Keratinocyte (primary cell): ENCODE data around the gene NAALADL2. TPM values are rescaled to one million over a fixed set of nuclear protein-coding genes. Genes with fewer than 3 reads are reported as not detected.

ENCODE experiments used
- DNase-seq: peaks from one replicate; pipeline ENCODE4 v3.0.0-alpha.2; 2011; ENCODE audit warnings: low read depth, missing footprints, low spot score
- FAIRE-seq: peaks from 2 replicates; lab custom pipeline; 2011; peaks lifted over from hg19 to GRCh38; lab: Jason Lieb, UNC
- H2AFZ ChIP-seq: 2 replicates; pipeline ENCODE4 v1.6.0; 2012; ENCODE audit warnings: low read length, control low read depth, inconsistent platforms; ENCODE audit not compliant: control insufficient read depth
- H3K27ac ChIP-seq: 2 replicates; pipeline ENCODE4 v1.5.1; 2011; ENCODE audit warnings: low read length; ENCODE audit not compliant: control insufficient read depth, insufficient read depth
- H3K27me3 ChIP-seq: 3 replicates; pipeline ENCODE4 v1.6.0; 2011; ENCODE audit warnings: low read length; ENCODE audit not compliant: control insufficient read depth, insufficient read depth; ENCODE audit errors: extremely low read depth
- H3K36me3 ChIP-seq, 2 experiments: 2 replicates in 1 of 2; 3 replicates in 1 of 2; pipeline ENCODE4 v1.5.1; 2011; ENCODE audit warnings: low read length in 2 of 2, mild to moderate bottlenecking in 1 of 2; ENCODE audit not compliant: control insufficient read depth in 2 of 2, insufficient read depth in 2 of 2; ENCODE audit errors: extremely low read depth in 1 of 2
- H3K4me1 ChIP-seq: 3 replicates; pipeline ENCODE4 v1.5.1; 2011; ENCODE audit warnings: low read length; ENCODE audit not compliant: control insufficient read depth, insufficient read depth; ENCODE audit errors: extremely low read depth
- H3K4me2 ChIP-seq: 3 replicates; pipeline ENCODE4 v1.6.0; 2011; ENCODE audit warnings: low read depth, low read length; ENCODE audit not compliant: control insufficient read depth, insufficient read depth; ENCODE audit errors: extremely low read depth
- H3K4me3 ChIP-seq, 3 experiments: fragments of 200-600 bp in 1 of 3; sonication (generic) in 1 of 3; 2 replicates in 2 of 3; 3 replicates in 1 of 3; pipeline ENCODE4 v1.5.1; 2011 to 2016; ENCODE audit warnings: low read length in 3 of 3, mild to moderate bottlenecking in 3 of 3, control low read depth in 2 of 3, inconsistent platforms in 1 of 3, low read depth in 1 of 3, mixed read lengths in 1 of 3, mixed run types in 1 of 3, moderate library complexity in 1 of 3; ENCODE audit not compliant: control insufficient read depth in 2 of 3, insufficient read depth in 2 of 3; ENCODE audit errors: extremely low read depth in 1 of 3
- H3K79me2 ChIP-seq: 2 replicates; pipeline ENCODE4 v1.6.0; 2012; ENCODE audit warnings: low read length; ENCODE audit not compliant: control insufficient read depth, insufficient read depth
- H3K9ac ChIP-seq: 3 replicates; pipeline ENCODE4 v1.6.0; 2011; ENCODE audit warnings: low read length; ENCODE audit not compliant: control insufficient read depth, insufficient read depth; ENCODE audit errors: extremely low read depth
- H3K9me1 ChIP-seq: 3 replicates; pipeline ENCODE4 v1.6.0; 2011; ENCODE audit warnings: low read length; ENCODE audit not compliant: control insufficient read depth, insufficient read depth; ENCODE audit errors: extremely low read depth
- H3K9me3 ChIP-seq: 2 replicates; pipeline ENCODE4 v1.5.1; 2012; ENCODE audit warnings: low read depth, low read length; ENCODE audit not compliant: control insufficient read depth
- H4K20me1 ChIP-seq: 3 replicates; pipeline ENCODE4 v1.6.0; 2011; ENCODE audit warnings: low read length; ENCODE audit not compliant: control insufficient read depth, insufficient read depth; ENCODE audit errors: extremely low read depth
- CTCF ChIP-seq, 3 experiments: IDR thresholded peaks in 1 of 3; conservative IDR thresholded peaks in 1 of 3; optimal IDR thresholded peaks in 1 of 3; 2 replicates in 2 of 3; 3 replicates in 1 of 3; pipeline versions ENCODE3 to v1.5.1; 2011; ENCODE audit warnings: low read length in 3 of 3, mild to moderate bottlenecking in 3 of 3, moderate library complexity in 2 of 3, control low read depth in 1 of 3, inconsistent platforms in 1 of 3; ENCODE audit not compliant: insufficient read depth in 2 of 3; ENCODE audit errors: extremely low read depth in 1 of 3
- EZH2 ChIP-seq: IDR thresholded peaks from one replicate; pipeline ENCODE4 v1.6.1; 2012; ENCODE audit warnings: inconsistent platforms, mild to moderate bottlenecking, low read length, moderate library complexity
- dilution Hi-C: fragments of 300-500 bp; cut with MboI; formaldehyde crosslinking; loops from one replicate; pipeline ENCODE4 v1.7.0; 2020; ENCODE audit warnings: low sequenced_read_pairs; ENCODE audit not compliant: extremely low pct_ligation_motif_present
- polyA plus RNA-seq, 5 experiments: library from polyadenylated mRNA; depleted of rRNA in 3 of 5; stranded (reverse) in 3 of 5; stranded (forward) in 1 of 5; unstranded in 1 of 5; fragments of >200 nt; gene quantifications; 1 replicate in 1 of 5; 2 replicates in 3 of 5; 3 replicates in 1 of 5; pipeline versions ENCODE4 v1.2.1 to v1.2.3, GENCODE V29; 2011 to 2012; ENCODE audit warnings: missing spikeins in 2 of 5, low read depth in 1 of 5, low replicate concordance in 1 of 5

The NAALADL2 gene
- polyA plus RNA-seq, 1 donor (not counting 4 experiments of a cell fraction or from before 2014, with no cell fraction given) = 0.75 TPM

- Histone ChIP-seq H2AFZ (no peak overlapping the region), H3K9me1 (no peaks in the 10 kb centered on the region), H3K4me3 (no peak overlapping the region), H3K79me2 (no peaks in the 10 kb centered on the region), H3K36me3 (no peaks in the 10 kb centered on the region), H3K4me1 (no peaks in the 10 kb centered on the region), H3K27ac (no peak overlapping the region), H3K27me3 (no peaks in the 10 kb centered on the region), H3K9ac (no peak overlapping the region), H4K20me1 (no peaks in the 10 kb centered on the region), H3K9me3 (no peaks in the 10 kb centered on the region), H3K4me2 (no peak overlapping the region)
- TF ChIP-seq CTCF (optimal IDR thresholded peaks at IDR 0.05 in 1 of 3, IDR thresholded peaks at IDR 0.05 in 1 of 3, conservative IDR thresholded peaks at IDR 0.05 in 1 of 3; ENCODE audit: extremely low read depth in 1 of 3, insufficient read depth in 2 of 3, low read length in 3 of 3) = no peak
- no peak for TF ChIP-seq EZH2
- dilution Hi-C loops = no loop called here
- DNase-seq (no peak), FAIRE-seq (no peak)
Observed at GRCh38 chr3:175763948-175764347, 904.8 kb downstream of the NAALADL2 start.

GRCh38 chr3:175764722-175765121 is 905.6 kb downstream of the NAALADL2 start:
- no peaks in the 10 kb centered on the region for H4K20me1 ChIP-seq
- no peak overlapping the region for H3K4me2 ChIP-seq
- H2AFZ ChIP-seq = no peak overlapping the region
- no peaks in the 10 kb centered on the region for H3K9me1 ChIP-seq
- no peak overlapping the region for H3K9ac ChIP-seq
- no peaks in the 10 kb centered on the region for H3K9me3 ChIP-seq
- H3K79me2 ChIP-seq = no peaks in the 10 kb centered on the region
- dilution Hi-C loops = no loop called here
- no peak overlapping the region for H3K27ac ChIP-seq
- FAIRE-seq (no peak), DNase-seq (no peak)
- no peaks in the 10 kb centered on the region for H3K4me1 ChIP-seq
- TF ChIP-seq EZH2 = no peak
- TF ChIP-seq CTCF (optimal IDR thresholded peaks at IDR 0.05 in 1 of 3, IDR thresholded peaks at IDR 0.05 in 1 of 3, conservative IDR thresholded peaks at IDR 0.05 in 1 of 3; ENCODE audit: extremely low read depth in 1 of 3, insufficient read depth in 2 of 3, low read length in 3 of 3) = no peak
- no peaks in the 10 kb centered on the region for H3K27me3 ChIP-seq
- H3K36me3 ChIP-seq = no peaks in the 10 kb centered on the region
- no peak overlapping the region for H3K4me3 ChIP-seq
